ENCODE data around the gene CHEK2. TPM values are rescaled to one million over a fixed set of nuclear protein-coding genes. Genes with fewer than 3 reads are reported as not detected.
A peak's percentile ranks its signal among the peaks of the same experiment; 100 is the strongest.
"Not testable (repeated sequence)": the region's sequence is repeated elsewhere in the genome, so short reads cannot be mapped to it uniquely, and the experiment has no call there.

CHEK2 gene
- total RNA-seq, 1 experiment from 2014 or later = 61.1 TPM

DNA sequence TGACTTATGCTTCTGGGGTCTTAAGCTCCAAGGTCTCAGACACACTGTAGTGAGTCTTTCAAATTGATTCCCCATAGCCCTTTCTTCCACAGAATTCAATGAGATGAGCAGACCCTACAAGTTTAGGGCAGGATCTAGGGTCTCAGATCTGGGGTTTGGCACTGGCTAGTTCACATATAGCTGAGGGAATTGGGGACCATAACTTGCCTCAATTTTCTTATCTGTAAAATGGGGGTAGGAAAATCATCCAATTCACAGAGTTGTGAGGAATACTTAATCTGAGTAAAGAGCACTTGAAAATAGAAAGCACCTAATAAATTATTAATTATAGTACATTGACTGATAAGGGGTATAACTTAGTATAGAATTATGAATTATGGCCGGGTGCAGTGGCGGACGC is 25.0 kb upstream of the CHEK2 start:
- H2BK15ac ChIP-seq (ENCODE audit: low read depth, low read length) = no peak overlapping the region
- H4K20me1 ChIP-seq (ENCODE audit: control insufficient read depth, insufficient read depth, insufficient read length) = no peaks in the 10 kb centered on the region
- H3K9ac ChIP-seq (ENCODE audit: extremely low read depth, insufficient read length, low read length) = no peak overlapping the region
- DNase-seq = no peak
- no peak overlapping the region for H2BK120ac ChIP-seq (ENCODE audit: low read depth, low read length, poor library complexity, severe bottlenecking)
- H3K4me2 ChIP-seq (ENCODE audit: insufficient read depth, insufficient read length, low read length) = no peak overlapping the region
- no peak overlapping the region for H2AK5ac ChIP-seq (ENCODE audit: insufficient read length, low read length)
- H2BK20ac ChIP-seq (ENCODE audit: low read depth, low read length, poor library complexity, severe bottlenecking) = no peak overlapping the region
- no peaks in the 10 kb centered on the region for H3K79me2 ChIP-seq (ENCODE audit: insufficient read depth, low read length)
- no peaks in the 10 kb centered on the region; the same call in 1 of the 2 replicates for H3K27me3 Mint-ChIP-seq (ENCODE audit: low read depth)
- TF ChIP-seq, protein P1, sequence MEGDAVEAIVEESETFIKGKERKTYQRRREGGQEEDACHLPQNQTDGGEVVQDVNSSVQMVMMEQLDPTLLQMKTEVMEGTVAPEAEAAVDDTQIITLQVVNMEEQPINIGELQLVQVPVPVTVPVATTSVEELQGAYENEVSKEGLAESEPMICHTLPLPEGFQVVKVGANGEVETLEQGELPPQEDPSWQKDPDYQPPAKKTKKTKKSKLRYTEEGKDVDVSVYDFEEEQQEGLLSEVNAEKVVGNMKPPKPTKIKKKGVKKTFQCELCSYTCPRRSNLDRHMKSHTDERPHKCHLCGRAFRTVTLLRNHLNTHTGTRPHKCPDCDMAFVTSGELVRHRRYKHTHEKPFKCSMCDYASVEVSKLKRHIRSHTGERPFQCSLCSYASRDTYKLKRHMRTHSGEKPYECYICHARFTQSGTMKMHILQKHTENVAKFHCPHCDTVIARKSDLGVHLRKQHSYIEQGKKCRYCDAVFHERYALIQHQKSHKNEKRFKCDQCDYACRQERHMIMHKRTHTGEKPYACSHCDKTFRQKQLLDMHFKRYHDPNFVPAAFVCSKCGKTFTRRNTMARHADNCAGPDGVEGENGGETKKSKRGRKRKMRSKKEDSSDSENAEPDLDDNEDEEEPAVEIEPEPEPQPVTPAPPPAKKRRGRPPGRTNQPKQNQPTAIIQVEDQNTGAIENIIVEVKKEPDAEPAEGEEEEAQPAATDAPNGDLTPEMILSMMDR (conservative IDR thresholded peaks at IDR 0.05) = no peak
- H3T11ph ChIP-seq (ENCODE audit: low read length) = no peak overlapping the region
- H3K14ac ChIP-seq (ENCODE audit: insufficient read depth, low read length) = no peak overlapping the region
- H3K4me1 Mint-ChIP-seq = peaks cover 5 to 6% of the 10 kb centered on the region in 2 experiments; a peak in 3 of 4 replicates
- H3K18ac ChIP-seq (ENCODE audit: insufficient read length, low read depth, low read length) = no peak overlapping the region
- H4K91ac ChIP-seq (ENCODE audit: insufficient read length, low read depth, low read length) = no peak overlapping the region
- no peaks in the 10 kb centered on the region for H3K79me1 ChIP-seq (ENCODE audit: insufficient read depth, low read depth, low read length, poor library complexity, severe bottlenecking)
- no peak overlapping the region for H4K8ac ChIP-seq (replicated peaks; ENCODE audit: insufficient read length, low read depth, low read length)
- no peak overlapping the region for H4K5ac ChIP-seq (ENCODE audit: insufficient read length, low read depth, low read length)
- no peaks in the 10 kb centered on the region for H3K9me3 ChIP-seq (ENCODE audit: control insufficient read depth, low read depth, low read length)
- no peak overlapping the region for H2BK12ac ChIP-seq (ENCODE audit: insufficient read length, low read depth, low read length)
- no peak overlapping the region for H3K27ac ChIP-seq (ENCODE audit: insufficient read length, low read depth, low read length)
- peaks cover 0 to 1% (median 0%) of the 10 kb centered on the region in 3 experiments; a peak in 3 of 7 replicates for H3K36me3 Mint-ChIP-seq (ENCODE audit: insufficient read depth in 1 of 3, low read depth in 3 of 3)
- H2AFZ ChIP-seq (ENCODE audit: low read length) = no peak overlapping the region
- no peak overlapping the region for H3K23ac ChIP-seq (ENCODE audit: insufficient read length, low read depth, low read length)
- H3K27ac Mint-ChIP-seq = no peak overlapping the region
- WGBS (ENCODE audit: extremely low coverage, insufficient read length, low lambda C conversion rate) = no CpG with 5 or more reads among the region's 3 CpGs
- H3K56ac ChIP-seq (ENCODE audit: insufficient read length, low read depth, low read length) = no peak overlapping the region
- H3K9me3 Mint-ChIP-seq = peaks cover 3 to 9% of the 10 kb centered on the region in 2 experiments
- H3K4me3 Mint-ChIP-seq = no peak overlapping the region
- H2BK5ac ChIP-seq (ENCODE audit: insufficient read length, low read length) = no peak overlapping the region
- no peaks in the 10 kb centered on the region for H3K27me3 ChIP-seq (ENCODE audit: insufficient read depth, low read length)
- H3K23me2 ChIP-seq (ENCODE audit: insufficient read length, low read depth, low read length, poor library complexity, severe bottlenecking) = no peaks in the 10 kb centered on the region
- no peaks in the 10 kb centered on the region; the same call in 1 of the 2 replicates for H3K4me1 ChIP-seq (ENCODE audit: insufficient read depth, low read length)
- H3K4ac ChIP-seq (ENCODE audit: low read depth, low read length) = no peak overlapping the region

DNA sequence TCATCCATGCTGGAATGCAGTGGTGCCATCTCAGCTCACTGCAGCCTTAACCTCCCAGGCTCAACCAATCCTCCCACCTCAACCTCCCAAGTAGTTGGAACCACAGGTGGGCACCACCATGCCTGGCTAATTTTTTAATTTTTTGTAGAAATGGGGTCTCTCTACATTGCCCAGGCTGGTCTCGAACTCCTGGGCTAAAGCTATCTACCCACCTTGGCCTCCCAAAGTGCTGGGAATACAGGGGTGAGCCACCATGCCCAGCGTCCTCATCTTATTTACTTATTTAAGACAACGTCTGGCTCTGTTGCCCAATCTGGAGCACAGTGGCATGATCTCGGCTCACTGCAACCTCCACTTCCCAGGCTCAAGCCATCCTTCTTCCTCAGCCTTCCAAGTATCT is 20.4 kb upstream of the CHEK2 start:
- not testable (repeated sequence) for H3K4ac ChIP-seq (ENCODE audit: low read depth, low read length); H3K23me2 ChIP-seq (ENCODE audit: insufficient read length, low read depth, low read length, poor library complexity, severe bottlenecking); H2BK120ac ChIP-seq (ENCODE audit: low read depth, low read length, poor library complexity, severe bottlenecking); H3K4me1 ChIP-seq (ENCODE audit: insufficient read depth, low read length); H3K23ac ChIP-seq (ENCODE audit: insufficient read length, low read depth, low read length); H3K27me3 ChIP-seq (ENCODE audit: insufficient read depth, low read length); H2BK15ac ChIP-seq (ENCODE audit: low read depth, low read length); H2AK5ac ChIP-seq (ENCODE audit: insufficient read length, low read length); H2BK12ac ChIP-seq (ENCODE audit: insufficient read length, low read depth, low read length); H4K20me1 ChIP-seq (ENCODE audit: control insufficient read depth, insufficient read depth, insufficient read length); H2BK5ac ChIP-seq (ENCODE audit: insufficient read length, low read length); H4K91ac ChIP-seq (ENCODE audit: insufficient read length, low read depth, low read length); H3K4me2 ChIP-seq (ENCODE audit: insufficient read depth, insufficient read length, low read length); H2AFZ ChIP-seq (ENCODE audit: low read length); H3K14ac ChIP-seq (ENCODE audit: insufficient read depth, low read length); H3K27ac ChIP-seq (ENCODE audit: insufficient read length, low read depth, low read length); H3K18ac ChIP-seq (ENCODE audit: insufficient read length, low read depth, low read length); H3K4me3 Mint-ChIP-seq; H4K8ac ChIP-seq (replicated peaks; ENCODE audit: insufficient read length, low read depth, low read length); H3K79me1 ChIP-seq (ENCODE audit: insufficient read depth, low read depth, low read length, poor library complexity, severe bottlenecking); DNase-seq; H3K56ac ChIP-seq (ENCODE audit: insufficient read length, low read depth, low read length); H3K9me3 ChIP-seq (ENCODE audit: control insufficient read depth, low read depth, low read length); H3K27me3 Mint-ChIP-seq (ENCODE audit: low read depth); H4K5ac ChIP-seq (ENCODE audit: insufficient read length, low read depth, low read length); H3K79me2 ChIP-seq (ENCODE audit: insufficient read depth, low read length); H3K9ac ChIP-seq (ENCODE audit: extremely low read depth, insufficient read length, low read length); H3T11ph ChIP-seq (ENCODE audit: low read length)
- Mint-ChIP-seq H3K27ac (peak overlapping the region in 1 of 3 experiments; percentile 96; a peak in 1 of 7 replicates), H3K36me3 (ENCODE audit: insufficient read depth in 1 of 3, low read depth in 3 of 3) (peaks cover 8 to 10% (median 9%) of the 10 kb centered on the region in 3 experiments), H3K9me3 (peaks cover 10 to 11% of the 10 kb centered on the region in 2 experiments; a peak in 4 of 5 replicates), H3K4me1 (peaks cover 20 to 25% of the 10 kb centered on the region in 2 experiments)
- peak overlapping the region; percentile 76 for H2BK20ac ChIP-seq (ENCODE audit: low read depth, low read length, poor library complexity, severe bottlenecking)
- no CpG with 5 or more reads among the region's 4 CpGs for WGBS (ENCODE audit: extremely low coverage, insufficient read length, low lambda C conversion rate)

Data from H9 (cell line).